ACC112 (cell line): ENCODE data around the gene UCN3.
"Not testable (repeated sequence)": the region's sequence is repeated elsewhere in the genome, so short reads cannot be mapped to it uniquely, and the experiment has no call there.

Experiments used
- H2AFZ ChIP-seq: fragments of 200-600 bp; sonication (generic); one replicate; pipeline ENCODE4 v1.6.0; 2017; ENCODE audit warnings: antibody characterized with exemption, low read length; ENCODE audit not compliant: unreplicated experiment
- H3K27ac ChIP-seq: fragments of 200-600 bp; sonication (generic); 2 replicates; pipeline ENCODE4 v1.5.1; 2014; ENCODE audit warnings: low read depth, mild to moderate bottlenecking, antibody characterized with exemption, low read length, moderate library complexity
- H3K27me3 ChIP-seq: fragments of 200-600 bp; sonication (generic); 2 replicates; pipeline ENCODE4 v1.6.1; 2014; ENCODE audit warnings: mild to moderate bottlenecking, antibody characterized with exemption, low read length, moderate library complexity, mixed read lengths; ENCODE audit not compliant: insufficient read depth
- H3K36me3 ChIP-seq: fragments of 200-600 bp; sonication (generic); 2 replicates; pipeline ENCODE4 v1.6.1; 2016; ENCODE audit warnings: mild to moderate bottlenecking, antibody characterized with exemption, low read length, moderate library complexity, mixed read lengths; ENCODE audit not compliant: insufficient read depth
- H3K4me1 ChIP-seq: fragments of 200-600 bp; sonication (generic); one replicate; pipeline ENCODE4 v1.6.1; 2016; ENCODE audit warnings: low read length, mixed read lengths; ENCODE audit not compliant: insufficient read depth, unreplicated experiment, control insufficient read depth
- H3K4me3 ChIP-seq: fragments of 200-600 bp; sonication (generic); 2 replicates; pipeline ENCODE4 v1.5.1; 2014; ENCODE audit warnings: mild to moderate bottlenecking, low read depth, low read length
- H3K79me2 ChIP-seq: fragments of 200-600 bp; sonication (generic); one replicate; pipeline ENCODE4 v1.6.0; 2016; ENCODE audit warnings: low read length; ENCODE audit not compliant: control insufficient read depth, unreplicated experiment, insufficient read depth

UCN3 gene

GRCh38 chr10:5365928-5366327, 1.2 kb downstream of the UCN3 start:
- Histone ChIP-seq H3K36me3 (no peaks in the 10 kb centered on the region), H3K4me1 (no peaks in the 10 kb centered on the region), H3K4me3 (no peak overlapping the region), H3K27ac (no peak overlapping the region), H3K27me3 (peaks cover 80% of the 10 kb centered on the region), H3K79me2 (no peaks in the 10 kb centered on the region), H2AFZ (no peak overlapping the region)

- no peaks in the 10 kb centered on the region for H3K36me3 ChIP-seq
- no peak overlapping the region for H3K4me3 ChIP-seq
- no peak overlapping the region for H2AFZ ChIP-seq
- no peak overlapping the region for H3K27ac ChIP-seq
- H3K79me2 ChIP-seq = no peaks in the 10 kb centered on the region
- H3K4me1 ChIP-seq = no peaks in the 10 kb centered on the region
- peaks cover 44% of the 10 kb centered on the region for H3K27me3 ChIP-seq
These were observed 4.8 kb downstream of the UCN3 start for GRCh38 chr10:5369362-5370158.

GRCh38 chr10:5370493-5371352, 6.0 kb downstream of the UCN3 start:
- H3K79me2 ChIP-seq = no peaks in the 10 kb centered on the region
- H3K4me3 ChIP-seq = no peak overlapping the region
- H3K36me3 ChIP-seq = no peaks in the 10 kb centered on the region
- no peak overlapping the region for H2AFZ ChIP-seq
- H3K27ac ChIP-seq = no peak overlapping the region
- peaks cover 34% of the 10 kb centered on the region for H3K27me3 ChIP-seq
- H3K4me1 ChIP-seq = no peaks in the 10 kb centered on the region

- Histone ChIP-seq H3K79me2 (no peaks in the 10 kb centered on the region), H3K27me3 (peaks cover 21% of the 10 kb centered on the region), H3K4me1 (no peaks in the 10 kb centered on the region), H3K4me3 (no peak overlapping the region), H3K27ac (no peak overlapping the region), H3K36me3 (no peaks in the 10 kb centered on the region), H2AFZ (no peak overlapping the region)
These were observed 8.5 kb downstream of the UCN3 start for GRCh38 chr10:5373307-5373706.

- Histone ChIP-seq H3K79me2 (no peaks in the 10 kb centered on the region), H3K27ac (no peak overlapping the region), H3K4me1 (no peaks in the 10 kb centered on the region), H2AFZ (no peak overlapping the region), H3K4me3 (no peak overlapping the region), H3K36me3 (no peaks in the 10 kb centered on the region), H3K27me3 (peaks cover 14% of the 10 kb centered on the region)
These were observed 9.3 kb downstream of the UCN3 start for GRCh38 chr10:5373891-5374611.

- Histone ChIP-seq H3K27ac (no peak overlapping the region), H3K27me3 (peaks cover 12% of the 10 kb centered on the region)
These were observed 11.7 kb downstream of the UCN3 start for GRCh38 chr10:5376450-5376849.

GRCh38 chr10:5379202-5379601, 14.4 kb downstream of the UCN3 start:
- not testable (repeated sequence) for H3K36me3 ChIP-seq, H3K27ac ChIP-seq, H3K4me1 ChIP-seq, H3K4me3 ChIP-seq, H3K79me2 ChIP-seq, H2AFZ ChIP-seq
- H3K27me3 ChIP-seq = peaks cover 15% of the 10 kb centered on the region

More at GRCh38 chr10:5376450-5376849, 11.7 kb downstream of the UCN3 start:
- Histone ChIP-seq H3K79me2 (no peaks in the 10 kb centered on the region), H3K4me3 (no peak overlapping the region), H3K4me1 (no peaks in the 10 kb centered on the region), H2AFZ (no peak overlapping the region), H3K36me3 (no peaks in the 10 kb centered on the region)

- H3K27ac ChIP-seq, H3K36me3 ChIP-seq, H2AFZ ChIP-seq, H3K4me3 ChIP-seq, H3K79me2 ChIP-seq, H3K4me1 ChIP-seq: not testable (repeated sequence)
- peaks cover 15% of the 10 kb centered on the region for H3K27me3 ChIP-seq
These were observed 15.6 kb downstream of the UCN3 start for GRCh38 chr10:5380395-5380794.

- Histone ChIP-seq H3K79me2 (no peaks in the 10 kb centered on the region), H3K27me3 (peaks cover 11% of the 10 kb centered on the region), H3K4me3 (no peak overlapping the region), H3K27ac (no peak overlapping the region), H3K4me1 (no peaks in the 10 kb centered on the region), H3K36me3 (no peaks in the 10 kb centered on the region), H2AFZ (no peak overlapping the region)
These were observed 16.4 kb downstream of the UCN3 start for GRCh38 chr10:5381187-5381586.

GRCh38 chr10:5385224-5385623, 20.5 kb downstream of the UCN3 start:
- H3K79me2 ChIP-seq = no peaks in the 10 kb centered on the region
- no peaks in the 10 kb centered on the region for H3K4me1 ChIP-seq
- H2AFZ ChIP-seq = no peak overlapping the region
- H3K36me3 ChIP-seq = no peaks in the 10 kb centered on the region
- no peak overlapping the region for H3K27ac ChIP-seq
- H3K4me3 ChIP-seq = no peak overlapping the region
- H3K27me3 ChIP-seq = 0 out of 2 replicates have a peak, but pooled peaks cover 4% of the 10 kb centered on the region
